H9 (cell line): ENCODE data around the gene MOCS3. TPM values are rescaled to one million over a fixed set of nuclear protein-coding genes. Genes with fewer than 3 reads are reported as not detected.

Experiments used
- DNase-seq: peaks from one replicate; pipeline ENCODE4 v3.0.0-alpha.2; 2017
- H2AFZ ChIP-seq: one replicate; pipeline ENCODE4 v1.6.1; 2013; ENCODE audit warnings: mild to moderate bottlenecking, low read length, control low read depth, moderate library complexity
- H2AK5ac ChIP-seq: 2 replicates; pipeline ENCODE4 v1.6.1; 2013; ENCODE audit warnings: low read length, control low read depth, mixed read lengths; ENCODE audit not compliant: insufficient read length
- H2BK120ac ChIP-seq: one replicate; pipeline ENCODE4 v1.6.1; 2013; ENCODE audit warnings: low read depth, mild to moderate bottlenecking, low read length, control low read depth, inconsistent platforms; ENCODE audit not compliant: poor library complexity, severe bottlenecking
- H2BK12ac ChIP-seq: 2 replicates; pipeline ENCODE4 v1.6.1; 2013; ENCODE audit warnings: low read length, control low read depth, mixed read lengths, low read depth; ENCODE audit not compliant: insufficient read length
- H2BK15ac ChIP-seq: 2 replicates; pipeline ENCODE4 v1.6.1; 2013; ENCODE audit warnings: low read depth, low read length, control low read depth
- H2BK20ac ChIP-seq: one replicate; pipeline ENCODE4 v1.6.1; 2013; ENCODE audit warnings: low read depth, mild to moderate bottlenecking, low read length, control low read depth, inconsistent platforms; ENCODE audit not compliant: poor library complexity, severe bottlenecking
- H2BK5ac ChIP-seq: 2 replicates; pipeline ENCODE4 v1.6.1; 2013; ENCODE audit warnings: low read length, control low read depth, mixed read lengths; ENCODE audit not compliant: insufficient read length
- H3K14ac ChIP-seq: 2 replicates; pipeline ENCODE4 v1.6.1; 2013; ENCODE audit warnings: low read length, control low read depth; ENCODE audit not compliant: insufficient read depth
- H3K18ac ChIP-seq: 2 replicates; pipeline ENCODE4 v1.6.1; 2013; ENCODE audit warnings: low read depth, mild to moderate bottlenecking, mixed read lengths, low read length, control low read depth; ENCODE audit not compliant: insufficient read length
- H3K23ac ChIP-seq: 2 replicates; pipeline ENCODE4 v1.6.1; 2013; ENCODE audit warnings: low read length, control low read depth, mixed read lengths, low read depth; ENCODE audit not compliant: insufficient read length
- H3K23me2 ChIP-seq: 2 replicates; pipeline ENCODE4 v1.6.1; 2013; ENCODE audit warnings: low read depth, mild to moderate bottlenecking, mixed read lengths, low read length, control low read depth; ENCODE audit not compliant: insufficient read length, poor library complexity, severe bottlenecking
- H3K27ac ChIP-seq: 2 replicates; pipeline ENCODE4 v1.5.1; 2013; ENCODE audit warnings: low read length, control low read depth, mixed read lengths, low read depth; ENCODE audit not compliant: insufficient read length
- H3K27me3 ChIP-seq: 2 replicates; pipeline ENCODE4 v1.6.1; 2013; ENCODE audit warnings: low read length, control low read depth, inconsistent platforms; ENCODE audit not compliant: insufficient read depth
- H3K4ac ChIP-seq: 2 replicates; pipeline ENCODE4 v1.6.1; 2013; ENCODE audit warnings: low read depth, mild to moderate bottlenecking, control low read depth, inconsistent platforms, low read length, moderate library complexity
- H3K4me1 ChIP-seq: 2 replicates; pipeline ENCODE4 v1.6.1; 2013; ENCODE audit warnings: low read length, control low read depth, inconsistent platforms; ENCODE audit not compliant: insufficient read depth
- H3K4me2 ChIP-seq: 2 replicates; pipeline ENCODE4 v1.6.1; 2013; ENCODE audit warnings: low read length, control low read depth, mixed read lengths; ENCODE audit not compliant: insufficient read length, insufficient read depth
- H3K56ac ChIP-seq: 2 replicates; pipeline ENCODE4 v1.6.1; 2013; ENCODE audit warnings: low read depth, mild to moderate bottlenecking, mixed read lengths, low read length, control low read depth; ENCODE audit not compliant: insufficient read length
- H3K79me1 ChIP-seq: 2 replicates; pipeline ENCODE4 v1.6.1; 2013; ENCODE audit warnings: low read depth, mild to moderate bottlenecking, moderate library complexity, low read length, control low read depth, inconsistent platforms; ENCODE audit not compliant: insufficient read depth, poor library complexity, severe bottlenecking
- H3K79me2 ChIP-seq: 2 replicates; pipeline ENCODE4 v1.6.1; 2013; ENCODE audit warnings: low read length, control low read depth, inconsistent platforms; ENCODE audit not compliant: insufficient read depth
- H3K9ac ChIP-seq: 2 replicates; pipeline ENCODE4 v1.6.1; 2013; ENCODE audit warnings: low read length, control low read depth, mixed read lengths; ENCODE audit not compliant: insufficient read length; ENCODE audit errors: extremely low read depth
- H3K9me3 ChIP-seq: one replicate; pipeline ENCODE4 v1.6.1; 2013; ENCODE audit warnings: low read depth, low read length, inconsistent platforms; ENCODE audit not compliant: control insufficient read depth
- H3T11ph ChIP-seq: one replicate; pipeline ENCODE4 v1.6.1; 2013; ENCODE audit warnings: mild to moderate bottlenecking, low read length, control low read depth, inconsistent platforms
- H4K20me1 ChIP-seq: one replicate; pipeline ENCODE4 v1.6.1; 2013; ENCODE audit not compliant: control insufficient read depth, insufficient read length, insufficient read depth
- H4K5ac ChIP-seq: 2 replicates; pipeline ENCODE4 v1.6.1; 2013; ENCODE audit warnings: low read depth, mild to moderate bottlenecking, mixed read lengths, low read length, control low read depth; ENCODE audit not compliant: insufficient read length
- H4K8ac ChIP-seq: replicated peaks from 2 replicates; pipeline ENCODE4 v1.6.1; 2013; ENCODE audit warnings: low read length, control low read depth, mixed read lengths, low read depth; ENCODE audit not compliant: insufficient read length
- H4K91ac ChIP-seq: 2 replicates; pipeline ENCODE4 v1.6.1; 2013; ENCODE audit warnings: low read depth, mild to moderate bottlenecking, moderate library complexity, mixed read lengths, low read length, control low read depth; ENCODE audit not compliant: insufficient read length
- H3K27ac Mint-ChIP-seq, 3 experiments: 2 replicates in 2 of 3; 3 replicates in 1 of 3; pipeline ENCODE4 v1.8.0; 2020 to 2021; ENCODE audit warnings: mixed read lengths in 3 of 3, mild to moderate bottlenecking in 1 of 3, moderate library complexity in 1 of 3
- H3K27me3 Mint-ChIP-seq: 2 replicates; pipeline ENCODE4 v1.8.0; 2021; ENCODE audit warnings: low read depth, mild to moderate bottlenecking, moderate library complexity, mixed read lengths
- H3K36me3 Mint-ChIP-seq, 3 experiments: 2 replicates in 2 of 3; 3 replicates in 1 of 3; pipeline ENCODE4 v1.8.0; 2020 to 2021; ENCODE audit warnings: low read depth in 3 of 3, mixed read lengths in 3 of 3; ENCODE audit not compliant: insufficient read depth in 1 of 3
- H3K4me1 Mint-ChIP-seq, 2 experiments: 2 replicates each; pipeline ENCODE4 v1.8.0; 2020; ENCODE audit warnings: mixed read lengths in 2 of 2
- H3K4me3 Mint-ChIP-seq, 2 experiments: 2 replicates in 1 of 2; 3 replicates in 1 of 2; pipeline ENCODE4 v1.8.0; 2020 to 2021; ENCODE audit warnings: mild to moderate bottlenecking in 2 of 2, mixed read lengths in 2 of 2, moderate library complexity in 1 of 2
- H3K9me3 Mint-ChIP-seq, 2 experiments: 2 replicates in 1 of 2; 3 replicates in 1 of 2; pipeline ENCODE4 v1.8.0; 2020; ENCODE audit warnings: mild to moderate bottlenecking in 2 of 2, mixed read lengths in 2 of 2, moderate library complexity in 1 of 2
- CTCF ChIP-seq: fragments of 200-600 bp; sonication (generic); conservative IDR thresholded peaks from 3 replicates; pipeline ENCODE4 v1.8.0; 2021; ENCODE audit warnings: antibody characterized with exemption, mild to moderate bottlenecking
- total RNA-seq: library from RNA; stranded (reverse); gene quantifications from 2 replicates; pipeline ENCODE4 v1.2.1, GENCODE V29; 2021

The MOCS3 gene
- total RNA-seq, 1 experiment from 2014 or later: 9.0 TPM

DNA sequence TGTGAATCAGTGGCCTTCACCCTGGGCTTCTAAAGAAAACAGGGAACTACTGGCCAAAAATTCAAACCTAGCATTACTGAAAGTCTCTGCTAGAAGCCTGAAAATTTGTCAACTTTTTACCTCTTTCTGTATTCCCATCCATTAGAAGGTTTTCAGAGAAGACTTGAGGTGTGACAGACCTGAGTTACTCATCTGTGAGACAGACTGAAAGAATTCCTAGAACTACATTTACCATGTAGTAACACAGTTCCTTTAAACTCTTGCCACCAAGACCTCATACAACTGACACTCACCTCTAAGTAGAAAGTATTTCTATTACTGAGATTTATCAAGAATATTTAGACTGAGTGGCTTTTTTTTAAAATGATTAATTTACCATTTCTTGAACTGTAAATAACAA is 4.8 kb upstream of the MOCS3 start:
- H4K20me1 ChIP-seq: no peaks in the 10 kb centered on the region

More for the DNA sequence above, 4.8 kb upstream of the MOCS3 start:
- H3K27ac ChIP-seq: no peak overlapping the region
- peaks cover 3% of the 10 kb centered on the region for H3K79me1 ChIP-seq
- H3K4me2 ChIP-seq: no peak overlapping the region
- no peak overlapping the region for H4K5ac ChIP-seq
- no peak overlapping the region for H2AK5ac ChIP-seq
- H4K91ac ChIP-seq: no peak overlapping the region
- Mint-ChIP-seq H3K9me3 (no peaks in the 10 kb centered on the region; a peak in 1 of 5 replicates), H3K27me3 (no peaks in the 10 kb centered on the region), H3K27ac (no peak overlapping the region), H3K36me3 (peaks cover 16 to 58% (median 52%) of the 10 kb centered on the region in 3 experiments; a peak in 6 of 7 replicates), H3K4me1 (peaks cover 10 to 19% of the 10 kb centered on the region in 2 experiments), H3K4me3 (no peak overlapping the region)
- peaks cover 19% of the 10 kb centered on the region for H3K79me2 ChIP-seq
- H2AFZ ChIP-seq: no peak overlapping the region
- no peak overlapping the region for H3T11ph ChIP-seq
- no peak overlapping the region for H3K14ac ChIP-seq
- H3K4me1 ChIP-seq: peaks cover 2% of the 10 kb centered on the region; the same call in 1 of the 2 replicates
- H4K8ac ChIP-seq: no peak overlapping the region
- H3K27me3 ChIP-seq: no peaks in the 10 kb centered on the region
- H3K9me3 ChIP-seq: no peaks in the 10 kb centered on the region
- H3K23me2 ChIP-seq: peaks cover 4% of the 10 kb centered on the region
- no peak for TF ChIP-seq CTCF
- no peak overlapping the region for H2BK15ac ChIP-seq
- H3K4ac ChIP-seq: no peak overlapping the region
- H2BK12ac ChIP-seq: no peak overlapping the region
- no peak overlapping the region for H2BK120ac ChIP-seq
- no peak overlapping the region for H3K18ac ChIP-seq
- H3K56ac ChIP-seq: no peak overlapping the region
- no peak overlapping the region for H2BK20ac ChIP-seq
- H3K9ac ChIP-seq: no peak overlapping the region
- H2BK5ac ChIP-seq: no peak overlapping the region
- no peak for DNase-seq
- H3K23ac ChIP-seq: no peak overlapping the region
